Peyer's patch (tissue), 4 donors: ENCODE results near the gene BRI3BP.

Experiments
- POLR2A ChIP-seq, 2 donors: fragments of 450-650 bp; IDR thresholded peaks; one replicate each; pipeline ENCODE4 v1.5.1; 2017; ENCODE audit warnings: antibody characterized with exemption in 2 of 2, mild to moderate bottlenecking in 2 of 2, moderate library complexity in 2 of 2
- TF ChIP-seq, protein P1 (sequence below), 6 experiments: fragments of 450-650 bp in 4 of 6; fragments of 200-600 bp in 2 of 6; sonication (generic) in 1 of 6; IDR thresholded peaks; one replicate each; pipeline ENCODE4 v1.5.1; 2017 to 2019; ENCODE audit warnings: antibody characterized with exemption in 6 of 6, mild to moderate bottlenecking in 3 of 6, moderate library complexity in 1 of 6

DNA sequence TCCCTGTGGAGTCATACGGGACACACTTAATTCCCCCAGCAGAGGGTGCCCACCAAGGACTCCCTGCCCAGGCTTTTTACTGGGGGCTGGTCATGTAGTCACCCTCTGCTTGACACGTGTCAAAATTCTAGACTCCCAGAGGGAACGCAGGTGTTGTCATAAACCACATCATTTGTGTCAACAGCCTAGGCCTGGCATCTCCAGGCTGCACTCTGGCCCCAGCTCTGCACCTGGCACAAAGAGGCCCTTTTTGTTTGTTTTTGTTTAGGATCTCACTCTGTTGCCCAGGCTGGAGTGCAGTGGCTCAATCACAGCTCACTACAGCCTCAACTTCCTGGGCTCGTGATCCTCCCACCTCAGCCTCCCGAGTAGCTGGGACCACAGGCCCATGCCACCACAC is 21.1 kb downstream of the BRI3BP start:
- TF ChIP-seq, protein P1, sequence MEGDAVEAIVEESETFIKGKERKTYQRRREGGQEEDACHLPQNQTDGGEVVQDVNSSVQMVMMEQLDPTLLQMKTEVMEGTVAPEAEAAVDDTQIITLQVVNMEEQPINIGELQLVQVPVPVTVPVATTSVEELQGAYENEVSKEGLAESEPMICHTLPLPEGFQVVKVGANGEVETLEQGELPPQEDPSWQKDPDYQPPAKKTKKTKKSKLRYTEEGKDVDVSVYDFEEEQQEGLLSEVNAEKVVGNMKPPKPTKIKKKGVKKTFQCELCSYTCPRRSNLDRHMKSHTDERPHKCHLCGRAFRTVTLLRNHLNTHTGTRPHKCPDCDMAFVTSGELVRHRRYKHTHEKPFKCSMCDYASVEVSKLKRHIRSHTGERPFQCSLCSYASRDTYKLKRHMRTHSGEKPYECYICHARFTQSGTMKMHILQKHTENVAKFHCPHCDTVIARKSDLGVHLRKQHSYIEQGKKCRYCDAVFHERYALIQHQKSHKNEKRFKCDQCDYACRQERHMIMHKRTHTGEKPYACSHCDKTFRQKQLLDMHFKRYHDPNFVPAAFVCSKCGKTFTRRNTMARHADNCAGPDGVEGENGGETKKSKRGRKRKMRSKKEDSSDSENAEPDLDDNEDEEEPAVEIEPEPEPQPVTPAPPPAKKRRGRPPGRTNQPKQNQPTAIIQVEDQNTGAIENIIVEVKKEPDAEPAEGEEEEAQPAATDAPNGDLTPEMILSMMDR (IDR thresholded peaks at IDR 0.05): no peak
- no peak for TF ChIP-seq POLR2A (IDR thresholded peaks at IDR 0.05)
